ACHN (cell line): ENCODE data around the gene LAMC3.
"Not testable (repeated sequence)": the region's sequence is repeated elsewhere in the genome, so short reads cannot be mapped to it uniquely, and the experiment has no call there.

Source experiments
- DNase-seq: peaks from one replicate; pipeline ENCODE4 v3.0.0-alpha.2; 2015
- in situ Hi-C: cut with HindIII; loops from 2 replicates; pipeline ENCODE4 v1.10.0; 2017; ENCODE audit warnings: low sequenced_read_pairs, low pct_ligation_motif_present, low pct_unique_long_range_greater_than_20kb

Gene LAMC3

DNA sequence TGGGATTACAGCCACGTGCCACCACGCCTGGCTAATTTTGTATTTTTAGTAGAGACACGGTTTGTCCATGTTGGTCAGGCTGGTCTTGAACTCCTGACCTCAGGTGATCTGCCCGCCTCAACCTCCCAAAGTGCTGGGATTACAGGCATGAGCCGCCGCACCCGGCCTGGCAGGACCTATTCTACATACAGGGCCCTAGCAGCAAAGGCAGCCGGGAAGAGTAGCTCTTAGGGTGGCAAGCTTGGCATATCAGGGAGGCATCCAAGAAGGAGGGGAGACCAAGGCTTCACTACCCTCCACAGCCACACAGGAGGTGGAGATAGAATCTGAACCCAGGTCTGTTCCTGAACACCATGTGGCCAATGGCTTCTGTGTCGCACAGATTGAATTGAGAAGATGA lies 8.4 kb upstream of the LAMC3 start:
- in situ Hi-C loops, DNase-seq: not testable (repeated sequence)

DNA sequence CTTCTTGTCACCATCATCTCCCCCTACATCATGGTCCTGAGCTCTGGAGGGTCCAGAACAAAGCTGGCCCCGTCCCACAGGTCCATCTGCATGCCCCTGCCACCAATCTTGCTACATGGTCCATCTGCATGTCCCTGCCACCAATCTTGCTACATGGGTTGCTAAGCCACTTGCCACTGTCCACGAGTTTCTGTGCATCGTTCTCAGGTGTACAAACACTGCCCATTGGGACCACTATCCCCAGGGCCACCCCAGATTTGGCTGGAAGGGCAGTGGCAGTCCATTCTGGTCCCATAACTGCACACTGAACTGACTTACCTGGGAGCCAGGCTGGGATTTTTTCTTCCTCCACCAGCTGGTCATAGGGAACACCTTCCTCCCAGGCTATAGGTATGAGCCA lies 8.0 kb upstream of the LAMC3 start:
- no peak for DNase-seq
- in situ Hi-C loops: no loop called here

GRCh38 chr9:131001990-131002389 lies 7.0 kb upstream of the LAMC3 start:
- DNase-seq: no peak
- in situ Hi-C loops: no loop called here

GRCh38 chr9:131006601-131007000 lies 2.4 kb upstream of the LAMC3 start:
- no peak for DNase-seq
- in situ Hi-C loops: no loop called here

DNA sequence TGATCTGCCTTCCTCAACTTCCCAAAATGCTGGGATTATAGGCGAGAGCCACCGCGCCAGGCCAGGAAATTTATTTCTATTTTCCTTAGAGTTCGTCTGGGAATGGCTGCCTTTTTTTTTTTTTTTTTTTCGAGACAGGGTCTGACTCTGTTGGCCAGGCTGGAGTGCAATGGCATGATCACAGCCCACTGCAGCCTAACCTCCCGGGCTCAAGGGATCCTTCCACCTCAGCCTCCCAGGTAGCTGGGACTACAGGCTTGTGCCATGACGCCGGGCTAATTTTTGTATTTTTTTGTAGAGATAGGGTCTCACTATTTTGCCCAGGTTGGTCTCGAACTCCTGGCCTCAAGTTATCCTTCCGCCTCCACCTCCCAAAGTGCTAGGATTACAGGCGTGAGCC lies 888 bp upstream of the LAMC3 start:
- in situ Hi-C loops: no loop called here

DNA sequence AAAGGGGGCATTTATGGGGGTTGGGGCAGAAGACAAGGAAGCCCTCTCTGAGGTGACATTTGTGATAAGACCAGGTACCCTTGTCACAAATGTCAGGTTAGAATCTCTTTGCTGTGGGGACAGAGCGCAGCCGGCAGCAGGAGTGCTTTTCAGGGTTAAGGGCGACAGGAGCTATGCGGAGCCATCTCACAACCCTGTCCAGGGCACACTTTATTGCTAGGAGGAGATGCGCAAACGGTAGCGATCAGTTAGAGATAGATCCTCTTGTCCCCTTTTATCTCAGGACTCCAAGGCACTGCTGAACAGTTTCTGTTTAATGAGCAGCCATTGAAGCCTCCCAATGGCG lies 438 bp upstream of the LAMC3 start:
- DNase-seq: no peak
- in situ Hi-C loops: no loop called here

More for the DNA sequence above, 888 bp upstream of the LAMC3 start:
- DNase-seq: no peak

- no peak for DNase-seq
- in situ Hi-C loops: no loop called here
Observed at GRCh38 chr9:131010482-131011273, 1.7 kb downstream of the LAMC3 start.

GRCh38 chr9:131011274-131012022 lies 2.5 kb downstream of the LAMC3 start:
- DNase-seq: no peak
- in situ Hi-C loops: no loop called here

GRCh38 chr9:131012023-131012334 lies 3.0 kb downstream of the LAMC3 start:
- DNase-seq: no peak
- in situ Hi-C loops: no loop called here

GRCh38 chr9:131012396-131012917 lies 3.5 kb downstream of the LAMC3 start:
- in situ Hi-C loops: no loop called here
- no peak for DNase-seq

- DNase-seq: no peak
- in situ Hi-C loops: no loop called here
Observed at GRCh38 chr9:131013015-131013755, 4.2 kb downstream of the LAMC3 start.

- no peak for DNase-seq
- in situ Hi-C loops: no loop called here
Observed at GRCh38 chr9:131013771-131014676, 5.0 kb downstream of the LAMC3 start.

GRCh38 chr9:131015112-131015511 lies 6.1 kb downstream of the LAMC3 start:
- no peak for DNase-seq
- in situ Hi-C loops: no loop called here

DNA sequence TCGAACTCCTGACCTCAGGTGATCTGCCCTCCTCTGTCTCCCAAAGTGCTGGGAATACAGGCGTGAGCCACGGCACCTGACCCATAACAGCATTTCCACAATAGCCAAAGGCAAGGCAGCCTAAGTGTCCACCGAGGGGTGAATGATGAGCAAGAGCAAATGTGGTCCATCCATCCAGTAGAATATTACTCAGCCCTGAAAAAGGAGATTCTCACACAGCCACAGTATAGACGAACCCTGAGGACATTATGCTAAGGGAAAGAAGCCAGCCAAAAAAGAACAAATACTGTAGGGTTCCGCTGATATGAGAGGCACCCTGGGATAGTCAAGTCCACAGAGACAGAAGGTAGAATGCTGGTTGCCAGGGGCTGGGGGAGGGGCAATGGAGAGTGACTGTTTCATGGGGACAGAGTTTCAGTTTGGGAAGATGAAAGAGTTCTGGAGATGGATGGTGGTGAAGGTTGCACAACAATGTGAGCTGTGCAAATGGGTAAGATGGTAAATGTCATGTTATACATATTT lies 7.0 kb downstream of the LAMC3 start:
- no peak for DNase-seq
- in situ Hi-C loops: no loop called here

GRCh38 chr9:131017067-131017466 lies 8.1 kb downstream of the LAMC3 start:
- in situ Hi-C loops: no loop called here
- no peak for DNase-seq

DNA sequence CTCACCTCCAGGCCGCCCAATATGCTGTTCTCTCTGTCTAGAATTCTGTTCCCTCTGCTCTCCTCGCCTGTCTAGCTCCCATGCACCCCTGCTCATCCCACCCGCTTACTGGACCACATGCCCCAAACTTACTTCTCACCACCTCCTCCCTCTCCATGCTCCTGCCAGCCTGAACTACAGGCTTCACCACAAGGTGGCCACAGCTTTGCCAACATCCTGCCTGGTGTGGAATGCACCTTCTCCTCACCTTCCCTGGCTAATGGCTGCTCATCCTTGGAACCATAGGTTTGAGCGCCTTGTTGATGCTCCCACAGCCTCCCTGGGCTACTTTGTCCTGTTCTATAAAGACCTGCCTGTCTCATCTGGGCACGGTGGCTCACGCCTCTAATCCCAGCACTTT lies 9.6 kb downstream of the LAMC3 start:
- DNase-seq: no peak
- in situ Hi-C loops: no loop called here

GRCh38 chr9:131019388-131020239 lies 10.6 kb downstream of the LAMC3 start:
- DNase-seq: no peak
- in situ Hi-C loops: no loop called here
